H1 (cell line): ENCODE results near the gene KCNQ1OT1. TPM values are rescaled to one million over a fixed set of nuclear protein-coding genes. Genes with fewer than 3 reads are reported as not detected.
A peak's percentile ranks its signal among the peaks of the same experiment; 100 is the strongest.

Experiments
- CTCF ChIA-PET: fragments of 300-600 bp; sonication (Branson Sonifier 250); formaldehyde crosslinking; loops from one replicate; lab custom pipeline; 2021; ENCODE audit not compliant: partially characterized antibody; lab: Charles Lee
- POLR2A ChIA-PET: fragments of 300-600 bp; sonication (Branson Sonifier 250); formaldehyde crosslinking; loops from one replicate; lab custom pipeline; 2021; ENCODE audit warnings: inconsistent platforms; ENCODE audit not compliant: partially characterized antibody; lab: Charles Lee
- DNase-seq, 2 experiments: peaks; one replicate each; pipeline versions ENCODE4 v3.0.0 to v3.0.0-alpha.2; 2010 to 2022; ENCODE audit warnings: low spot score in 2 of 2, low read depth in 1 of 2, mixed read lengths in 1 of 2
- FAIRE-seq: peaks from 2 replicates; lab custom pipeline; 2011; peaks lifted over from hg19 to GRCh38; lab: Jason Lieb, UNC
- H2AFZ ChIP-seq: 2 replicates; pipeline ENCODE4 v1.8.1; 2012; ENCODE audit warnings: low read length, inconsistent platforms
- H2AK5ac ChIP-seq: 2 replicates; pipeline ENCODE4 v1.6.1; 2013; ENCODE audit warnings: low read depth, low read length
- H2BK120ac ChIP-seq: replicated peaks from 2 replicates; pipeline ENCODE3; 2013; ENCODE audit warnings: low read depth, low read length, inconsistent platforms
- H2BK12ac ChIP-seq: 2 replicates; pipeline ENCODE4 v1.6.1; 2013; ENCODE audit warnings: low read depth, low read length
- H2BK15ac ChIP-seq: 2 replicates; pipeline ENCODE4 v1.6.1; 2013; ENCODE audit warnings: low read length
- H2BK20ac ChIP-seq: 2 replicates; pipeline ENCODE4 v1.6.1; 2013; ENCODE audit warnings: low read length
- H2BK5ac ChIP-seq: 2 replicates; pipeline ENCODE4 v1.6.1; 2013; ENCODE audit warnings: low read depth, low read length
- H3K14ac ChIP-seq: 2 replicates; pipeline ENCODE4 v1.6.1; 2013; ENCODE audit warnings: inconsistent platforms; ENCODE audit not compliant: insufficient read length
- H3K18ac ChIP-seq: 2 replicates; pipeline ENCODE4 v1.6.1; 2013; ENCODE audit warnings: low read length; ENCODE audit errors: extremely low read depth
- H3K23ac ChIP-seq: 2 replicates; pipeline ENCODE4 v1.6.1; 2013; ENCODE audit warnings: inconsistent platforms; ENCODE audit not compliant: insufficient read length
- H3K23me2 ChIP-seq: 2 replicates; pipeline ENCODE4 v1.6.1; 2013; ENCODE audit warnings: low read depth, low read length
- H3K27ac ChIP-seq: 2 replicates; pipeline ENCODE4 v1.6.1; 2011; ENCODE audit warnings: low read depth, low read length, inconsistent platforms
- H3K27me3 ChIP-seq, 4 experiments: replicated peaks in 1 of 4; 1 replicate in 1 of 4; 2 replicates in 3 of 4; pipeline versions ENCODE4 v1.6.1 to v1.8.1; 2011 to 2013; ENCODE audit warnings: low read length in 3 of 4, mild to moderate bottlenecking in 3 of 4, inconsistent platforms in 2 of 4, mixed read lengths in 2 of 4, moderate library complexity in 1 of 4; ENCODE audit not compliant: control insufficient read depth in 3 of 4, insufficient read depth in 3 of 4; ENCODE audit errors: extremely low read depth in 1 of 4
- H3K36me3 ChIP-seq, 4 experiments: 2 replicates each; pipeline versions ENCODE4 v1.6.1 to v1.8.1; 2011 to 2013; ENCODE audit warnings: mild to moderate bottlenecking in 4 of 4, low read length in 3 of 4, moderate library complexity in 2 of 4, control low read depth in 1 of 4, inconsistent platforms in 1 of 4; ENCODE audit not compliant: insufficient read depth in 4 of 4, control insufficient read depth in 2 of 4
- H3K4ac ChIP-seq: replicated peaks from 2 replicates; pipeline ENCODE3; 2013; ENCODE audit warnings: low read length, low read depth, mixed read lengths, inconsistent platforms; ENCODE audit not compliant: insufficient read length
- H3K4me1 ChIP-seq, 4 experiments: replicated peaks in 1 of 4; 1 replicate in 1 of 4; 2 replicates in 3 of 4; pipeline versions ENCODE4 v1.6.1 to v1.8.1; 2011 to 2013; ENCODE audit warnings: low read length in 3 of 4, inconsistent platforms in 2 of 4, mixed read lengths in 1 of 4; ENCODE audit not compliant: insufficient read depth in 4 of 4, control insufficient read depth in 3 of 4
- H3K4me2 ChIP-seq, 2 experiments: 2 replicates each; pipeline versions ENCODE4 v1.6.1 to v1.8.1; 2011 to 2013; ENCODE audit warnings: low read depth in 2 of 2, low read length in 2 of 2, control low read depth in 1 of 2, inconsistent platforms in 1 of 2, mild to moderate bottlenecking in 1 of 2; ENCODE audit not compliant: insufficient read depth in 1 of 2
- H3K4me3 ChIP-seq, 4 experiments: fragments of 200-600, 300-600 bp in 1 of 4; sonication (generic), shearing (Covaris generic), sonication (Bioruptor Twin) in 1 of 4; 2 replicates each; pipeline versions ENCODE4 v1.5.1 to v1.8.1; 2011 to 2016; ENCODE audit warnings: low read length in 4 of 4, low read depth in 3 of 4, control low read depth in 2 of 4, inconsistent platforms in 2 of 4, mild to moderate bottlenecking in 2 of 4, mixed read lengths in 1 of 4, moderate library complexity in 1 of 4; ENCODE audit not compliant: insufficient read depth in 2 of 4; ENCODE audit errors: extremely low read depth in 1 of 4
- H3K56ac ChIP-seq: replicated peaks from 2 replicates; pipeline ENCODE3; 2013; ENCODE audit warnings: low read depth, mild to moderate bottlenecking, mixed read lengths, low read length, inconsistent platforms; ENCODE audit not compliant: insufficient read length
- H3K79me1 ChIP-seq: 2 replicates; pipeline ENCODE4 v1.6.1; 2013; ENCODE audit warnings: low read depth, low read length, control low read depth
- H3K79me2 ChIP-seq, 2 experiments: 2 replicates each; pipeline versions ENCODE4 v1.6.1 to v1.8.1; 2012 to 2013; ENCODE audit warnings: low read length in 2 of 2, mild to moderate bottlenecking in 2 of 2, inconsistent platforms in 1 of 2; ENCODE audit not compliant: insufficient read depth in 2 of 2, control insufficient read depth in 1 of 2
- H3K9ac ChIP-seq, 4 experiments: replicated peaks in 1 of 4; 1 replicate in 1 of 4; 2 replicates in 3 of 4; pipeline versions ENCODE4 v1.6.1 to v1.8.1; 2011 to 2013; ENCODE audit warnings: low read depth in 3 of 4, low read length in 3 of 4, control low read depth in 2 of 4, mild to moderate bottlenecking in 2 of 4, moderate library complexity in 2 of 4, inconsistent platforms in 1 of 4; ENCODE audit errors: extremely low read depth in 1 of 4
- H3K9me3 ChIP-seq, 2 experiments: 2 replicates each; pipeline versions ENCODE4 v1.6.1 to v1.8.1; 2012 to 2013; ENCODE audit warnings: mild to moderate bottlenecking in 2 of 2, moderate library complexity in 2 of 2, control low read depth in 1 of 2, inconsistent platforms in 1 of 2, low read depth in 1 of 2, low read length in 1 of 2, mixed read lengths in 1 of 2; ENCODE audit not compliant: insufficient read depth in 2 of 2
- H4K20me1 ChIP-seq, 2 experiments: replicated peaks in 1 of 2; 2 replicates each; pipeline versions ENCODE3 to v1.8.1; 2011 to 2013; ENCODE audit warnings: inconsistent platforms in 2 of 2, low read length in 2 of 2, mild to moderate bottlenecking in 1 of 2; ENCODE audit not compliant: insufficient read depth in 2 of 2, control insufficient read depth in 1 of 2
- H4K5ac ChIP-seq: 2 replicates; pipeline ENCODE4 v1.6.1; 2013; ENCODE audit warnings: low read length, low read depth, mixed read lengths, inconsistent platforms; ENCODE audit not compliant: insufficient read length
- H4K8ac ChIP-seq: 2 replicates; pipeline ENCODE4 v1.8.0; 2013; ENCODE audit warnings: mild to moderate bottlenecking, moderate library complexity, low read length, inconsistent platforms; ENCODE audit not compliant: insufficient read depth; ENCODE audit errors: extremely low read depth
- H4K91ac ChIP-seq: replicated peaks from 2 replicates; pipeline ENCODE3; 2013; ENCODE audit warnings: low read length, mixed read lengths, inconsistent platforms; ENCODE audit not compliant: insufficient read length
- BCL11A ChIP-seq, 2 experiments: IDR thresholded peaks; one replicate each; pipeline ENCODE4 v1.6.1; 2011; ENCODE audit warnings: low read depth in 2 of 2, low read length in 2 of 2, mild to moderate bottlenecking in 2 of 2
- CEBPB ChIP-seq: IDR thresholded peaks from 2 replicates; pipeline ENCODE4 v1.6.1; 2012; ENCODE audit warnings: low read depth, low read length
- CHD2 ChIP-seq: IDR thresholded peaks from 2 replicates; pipeline ENCODE4 v1.6.1; 2012; ENCODE audit warnings: low read length, improper control_type of control experiment
- E2F6 ChIP-seq: IDR thresholded peaks from 2 replicates; pipeline ENCODE4 v1.6.1; 2012; ENCODE audit warnings: inconsistent platforms
- GABPA ChIP-seq: IDR thresholded peaks from 2 replicates; pipeline ENCODE4 v1.6.1; 2011; ENCODE audit warnings: mild to moderate bottlenecking, low read length, moderate library complexity, borderline replicate concordance; ENCODE audit not compliant: insufficient read depth
- JUND ChIP-seq: IDR thresholded peaks from 2 replicates; pipeline ENCODE4 v1.6.1; 2011; ENCODE audit warnings: mild to moderate bottlenecking, improper control_type of control experiment, low read length
- KDM1A ChIP-seq: fragments of 200-600, 300-600 bp; sonication (generic); IDR thresholded peaks from 2 replicates; pipeline ENCODE4 v1.7.1; 2016; ENCODE audit warnings: mild to moderate bottlenecking, low read length, borderline replicate concordance
- POLR2A ChIP-seq, 2 experiments: IDR thresholded peaks; 1 replicate in 1 of 2; 2 replicates in 1 of 2; pipeline ENCODE4 v1.6.1; 2011; ENCODE audit warnings: low read depth in 2 of 2, low read length in 2 of 2, mild to moderate bottlenecking in 2 of 2; ENCODE audit errors: control extremely low read depth in 1 of 2
- POU5F1 ChIP-seq: IDR thresholded peaks from 2 replicates; pipeline ENCODE4 v1.6.1; 2011; ENCODE audit warnings: low read depth, mild to moderate bottlenecking, low read length, moderate library complexity
- RNF2 ChIP-seq: fragments of 200-900, 300-1000 bp; sonication (generic); IDR thresholded peaks from 2 replicates; pipeline ENCODE4 v1.7.1; 2016; ENCODE audit warnings: borderline replicate concordance, low read depth, mild to moderate bottlenecking, antibody characterized with exemption, low read length; ENCODE audit not compliant: poor library complexity, severe bottlenecking; ENCODE audit errors: missing control alignments
- SIRT6 ChIP-seq: IDR thresholded peaks from one replicate; pipeline ENCODE4 v1.7.1; 2012; ENCODE audit warnings: low read length, inconsistent platforms
- SP4 ChIP-seq: IDR thresholded peaks from 2 replicates; pipeline ENCODE4 v1.6.1; 2012; ENCODE audit warnings: low read length, inconsistent platforms
- WGBS, 2 experiments: shearing (Covaris generic) in 1 of 2; methylation state at CpG; one replicate each; pipeline versions ENCODE4 v1.1.6 to v1.1.7; 2013 to 2015; ENCODE audit warnings: low lambda C conversion rate in 2 of 2, mixed read lengths in 2 of 2, inconsistent platforms in 1 of 2, low coverage in 1 of 2, missing lambda C conversion rate in 1 of 2; ENCODE audit not compliant: insufficient replicate concordance in 2 of 2, insufficient coverage in 1 of 2, insufficient read length in 1 of 2; ENCODE audit errors: extremely low coverage in 1 of 2, missing lambda C conversion rate in 1 of 2; 5-methylcytosine and 5-hydroxymethylcytosine counted together
- polyA plus RNA-seq, 7 experiments: library from polyadenylated mRNA; depleted of rRNA in 3 of 7; stranded (reverse) in 5 of 7; unstranded in 2 of 7; fragments of >200 nt in 5 of 7; fragments of 200-250 nt in 2 of 7; gene quantifications; 1 replicate in 5 of 7; 2 replicates in 1 of 7; 4 replicates in 1 of 7; pipeline versions ENCODE4 v1.2.1 to v1.2.3, GENCODE V29; 2011 to 2013; ENCODE audit warnings: missing spikeins in 2 of 7, mixed read lengths in 2 of 7
- total RNA-seq: library from RNA; stranded (reverse); fragmentation: NEBNext Ultra II Directional; extraction: Animal tissue kit (Norgen Biotek cat#: 25700); gene quantifications from 2 replicates; pipeline ENCODE4 v1.2.1, GENCODE V29; 2021
- TF ChIP-seq, protein P1 (sequence below): IDR thresholded peaks from 2 replicates; pipeline ENCODE4 v1.6.1; 2012; ENCODE audit warnings: inconsistent platforms

Gene KCNQ1OT1
- total and polyA plus RNA-seq, 2 of the 8 experiments (the other 6 are each of a cell fraction or from before 2014, with no cell fraction given): 0.21 to 1.2 TPM

- Histone ChIP-seq H3K27me3 (peaks cover 0 to 53% (median 36%) of the 10 kb centered on the region in 4 experiments; a peak in 6 of 7 replicates), H2AFZ (no peak overlapping the region), H3K79me2 (no peaks in the 10 kb centered on the region), H2BK15ac (no peak overlapping the region), H3K4me3 (no peak overlapping the region), H3K79me1 (no peaks in the 10 kb centered on the region), H3K23ac (no peak overlapping the region), H2AK5ac (no peak overlapping the region), H3K36me3 (no peaks in the 10 kb centered on the region), H2BK120ac (no peak overlapping the region), H4K91ac (no peak overlapping the region), H4K20me1 (peaks cover 0 to 4% of the 10 kb centered on the region in 2 experiments), H3K9me3 (peaks cover 0 to 6% of the 10 kb centered on the region in 2 experiments; a peak in 1 of 4 replicates), H3K4ac (no peak overlapping the region), H3K27ac (no peak overlapping the region), H3K4me2 (no peak overlapping the region), H2BK12ac (0 out of 2 replicates have a peak overlapping the region, but pooled peaks have one; percentile 23), H3K18ac (no peak overlapping the region), H4K8ac (no peak overlapping the region), H3K14ac (no peak overlapping the region), H4K5ac (no peak overlapping the region), H3K9ac (no peak overlapping the region), H3K56ac (no peak overlapping the region), H3K4me1 (no peaks in the 10 kb centered on the region; a peak in 1 of 7 replicates), H2BK20ac (no peak overlapping the region), H3K23me2 (no peaks in the 10 kb centered on the region), H2BK5ac (no peak overlapping the region)
- WGBS, 2 experiments: 81% methylated on average over 4 of the region's 5 CpGs; no CpG with 5 or more reads in 1 of the 2 experiments
- FAIRE-seq: no peak
- ChIA-PET CTCF (interaction anchor here (1.0 to 7.6 kb wide), 9 partner anchors 32 to 323 kb away, joined by 3 to 51 read pairs (median 4); no protein-coding TSS in a partner anchor), POLR2A (no interaction called here)
- no peak for DNase-seq
- TF ChIP-seq JUND (no peak), RNF2 (no peak), POLR2A (IDR thresholded peaks at IDR 0.05; ENCODE audit: control extremely low read depth in 1 of 2, low read depth in 2 of 2, low read length in 2 of 2) (no peak), KDM1A (no peak), BCL11A (IDR thresholded peaks at IDR 0.05; ENCODE audit: low read depth in 2 of 2, low read length in 2 of 2) (no peak), CEBPB (no peak), SIRT6 (no peak), E2F6 (no peak), POU5F1 (no peak), SP4 (no peak), CHD2 (no peak), GABPA (no peak)
- TF ChIP-seq, protein P1, sequence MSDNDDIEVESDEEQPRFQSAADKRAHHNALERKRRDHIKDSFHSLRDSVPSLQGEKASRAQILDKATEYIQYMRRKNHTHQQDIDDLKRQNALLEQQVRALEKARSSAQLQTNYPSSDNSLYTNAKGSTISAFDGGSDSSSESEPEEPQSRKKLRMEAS: no peak
Measured at GRCh38 chr11:2567026-2567671, 132.6 kb downstream of the KCNQ1OT1 start.
